SK-N-SH treated with all-trans-retinoic acid at 6 μM for 48 hours (cell line): ENCODE data around the gene SFT2D1.

ENCODE experiments used
- ARNTL ChIP-seq: fragments of 450-650 bp; formaldehyde crosslinking; IDR thresholded peaks from 2 replicates; pipeline ENCODE4 v1.5.0; 2020; ENCODE audit warnings: low read depth, mild to moderate bottlenecking, moderate library complexity, borderline replicate concordance
- OSR1 ChIP-seq: fragments of 250-450 bp; sonication (Bioruptor Pico); IDR thresholded peaks from 2 replicates; pipeline ENCODE4 v1.8.0; 2022; ENCODE audit warnings: moderate library complexity, mild to moderate bottlenecking, inconsistent platforms
- TOX ChIP-seq: fragments of 250-450 bp; sonication (Bioruptor Pico); IDR thresholded peaks from 2 replicates; pipeline ENCODE4 v1.8.0; 2021; ENCODE audit warnings: mild to moderate bottlenecking, moderate library complexity, borderline replicate concordance
- ZFP3 ChIP-seq: fragments of 250-450 bp; sonication (Bioruptor Pico); IDR thresholded peaks from 2 replicates; pipeline ENCODE4 v1.5.0; 2020; ENCODE audit warnings: mild to moderate bottlenecking, moderate library complexity
- TF ChIP-seq, protein P1 (sequence below): fragments of 250-450 bp; sonication (Bioruptor Pico); IDR thresholded peaks from 2 replicates; pipeline ENCODE4 v1.8.0; 2021; ENCODE audit warnings: low read depth, mild to moderate bottlenecking, moderate library complexity, borderline replicate concordance

- TF ChIP-seq TOX = no peak
- TF ChIP-seq, protein P1, sequence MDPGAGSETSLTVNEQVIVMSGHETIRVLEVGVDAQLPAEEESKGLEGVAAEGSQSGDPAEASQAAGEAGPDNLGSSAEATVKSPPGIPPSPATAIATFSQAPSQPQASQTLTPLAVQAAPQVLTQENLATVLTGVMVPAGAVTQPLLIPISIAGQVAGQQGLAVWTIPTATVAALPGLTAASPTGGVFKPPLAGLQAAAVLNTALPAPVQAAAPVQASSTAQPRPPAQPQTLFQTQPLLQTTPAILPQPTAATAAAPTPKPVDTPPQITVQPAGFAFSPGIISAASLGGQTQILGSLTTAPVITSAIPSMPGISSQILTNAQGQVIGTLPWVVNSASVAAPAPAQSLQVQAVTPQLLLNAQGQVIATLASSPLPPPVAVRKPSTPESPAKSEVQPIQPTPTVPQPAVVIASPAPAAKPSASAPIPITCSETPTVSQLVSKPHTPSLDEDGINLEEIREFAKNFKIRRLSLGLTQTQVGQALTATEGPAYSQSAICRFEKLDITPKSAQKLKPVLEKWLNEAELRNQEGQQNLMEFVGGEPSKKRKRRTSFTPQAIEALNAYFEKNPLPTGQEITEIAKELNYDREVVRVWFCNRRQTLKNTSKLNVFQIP (CRISPR knock-in tag) = no peak
- TF ChIP-seq OSR1 (CRISPR knock-in tag) = no peak
- TF ChIP-seq ZFP3 (CRISPR knock-in tag) = no peak
- no peak for TF ChIP-seq ARNTL (CRISPR knock-in tag)
Observed at GRCh38 chr6:166286839-166287271, 55.5 kb downstream of the SFT2D1 start.
